Measurements from ENCODE around the gene BDKRB2.

Gene BDKRB2

GRCh38 chr14:96273629-96274028 is 69.0 kb downstream of the BDKRB2 start:
- no peak for DNase-seq

- no peak for DNase-seq
These were observed 69.5 kb downstream of the BDKRB2 start for GRCh38 chr14:96274122-96274521.

GRCh38 chr14:96274543-96274942 is 69.9 kb downstream of the BDKRB2 start:
- DNase-seq: no peak

GRCh38 chr14:96275177-96276112 is 70.8 kb downstream of the BDKRB2 start:
- DNase-seq: peak in 4 of 5 experiments; percentile 46 to 57 (median 52)

- no peak for DNase-seq
These were observed 73.3 kb downstream of the BDKRB2 start for GRCh38 chr14:96277890-96278289.

GRCh38 chr14:96279564-96279963 is 74.9 kb downstream of the BDKRB2 start:
- no peak for DNase-seq

- no peak for DNase-seq
These were observed 75.5 kb downstream of the BDKRB2 start for GRCh38 chr14:96280104-96280503.

- no peak for DNase-seq
These were observed 76.8 kb downstream of the BDKRB2 start for GRCh38 chr14:96281486-96281885.

- DNase-seq: no peak
These were observed 79.4 kb downstream of the BDKRB2 start for GRCh38 chr14:96284008-96284407.

- DNase-seq: no peak
These were observed 79.8 kb downstream of the BDKRB2 start for GRCh38 chr14:96284430-96284829.

GRCh38 chr14:96285667-96286066 is 81.0 kb downstream of the BDKRB2 start:
- DNase-seq: no peak

GRCh38 chr14:96286251-96286650 is 81.6 kb downstream of the BDKRB2 start:
- DNase-seq: no peak

GRCh38 chr14:96287856-96288255 is 83.2 kb downstream of the BDKRB2 start:
- no peak for DNase-seq
